Measurements from ENCODE around the gene CHRNA10.

Gene CHRNA10

DNA sequence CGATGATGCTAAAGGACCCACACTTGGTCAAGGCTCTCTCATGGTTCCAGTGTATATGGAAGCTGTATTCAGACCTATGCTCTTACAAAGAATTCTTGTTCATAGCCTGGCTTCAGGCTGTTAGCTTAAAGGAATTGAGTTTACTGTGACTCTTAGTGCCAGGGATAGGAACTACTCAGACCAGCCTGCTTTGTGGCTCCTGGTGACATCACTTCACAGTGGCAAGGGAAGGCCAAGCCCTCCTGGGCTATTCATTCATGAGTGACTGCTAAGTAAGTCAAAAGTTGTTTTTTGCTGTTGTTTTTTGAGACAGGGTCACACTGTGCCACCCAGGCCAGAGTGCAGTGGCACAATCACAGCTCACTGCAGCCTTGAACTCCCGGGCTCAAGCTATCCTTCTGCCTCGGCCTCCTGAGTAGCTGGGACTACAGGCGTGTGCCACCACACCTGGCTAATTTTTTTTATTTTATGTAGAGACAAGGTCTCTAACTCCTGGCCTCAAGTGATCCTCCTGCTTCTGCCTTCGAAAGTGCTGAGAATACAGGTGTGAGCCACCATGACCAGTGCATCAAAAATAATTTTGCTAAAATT, 39.0 kb downstream of the CHRNA10 start:
- no peaks in the 10 kb centered on the region for H3K27me3 Mint-ChIP-seq
- no peak overlapping the region for H3K4me3 Mint-ChIP-seq
- H3K36me3 Mint-ChIP-seq (ENCODE audit: low read depth): no peaks in the 10 kb centered on the region
- H3K9me3 Mint-ChIP-seq: no peaks in the 10 kb centered on the region
- intact Hi-C loops (cut with micrococcal nuclease): no loop called here
- H3K27ac Mint-ChIP-seq: no peak overlapping the region
- H3K4me1 Mint-ChIP-seq (ENCODE audit: low read depth): peaks cover 10% of the 10 kb centered on the region

DNA sequence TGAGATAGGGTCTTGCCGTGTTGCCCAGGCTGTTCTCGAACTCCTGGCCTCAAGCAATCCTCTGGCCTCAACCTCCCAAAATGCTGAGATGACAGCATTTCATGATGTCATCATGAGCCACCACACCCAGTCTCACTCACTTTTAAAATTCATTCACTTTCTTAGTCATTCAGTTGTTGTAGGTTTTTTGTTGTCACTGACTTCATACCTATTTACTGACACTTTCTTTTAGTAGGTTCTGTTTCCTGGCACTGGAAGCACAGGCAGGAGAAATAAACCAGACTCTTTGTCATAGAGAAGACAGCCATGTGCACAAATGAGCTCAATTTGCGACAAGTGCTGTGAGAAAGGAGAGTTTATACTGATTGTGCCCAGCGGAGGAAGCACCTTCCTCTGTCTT, 39.9 kb downstream of the CHRNA10 start:
- intact Hi-C loops (cut with micrococcal nuclease): no loop called here
- no peaks in the 10 kb centered on the region for H3K9me3 Mint-ChIP-seq
- no peak overlapping the region for H3K4me3 Mint-ChIP-seq
- H3K4me1 Mint-ChIP-seq (ENCODE audit: low read depth): peaks cover 16% of the 10 kb centered on the region
- H3K36me3 Mint-ChIP-seq (ENCODE audit: low read depth): no peaks in the 10 kb centered on the region
- peaks cover 5% of the 10 kb centered on the region for H3K27me3 Mint-ChIP-seq
- no peak overlapping the region for H3K27ac Mint-ChIP-seq

DNA sequence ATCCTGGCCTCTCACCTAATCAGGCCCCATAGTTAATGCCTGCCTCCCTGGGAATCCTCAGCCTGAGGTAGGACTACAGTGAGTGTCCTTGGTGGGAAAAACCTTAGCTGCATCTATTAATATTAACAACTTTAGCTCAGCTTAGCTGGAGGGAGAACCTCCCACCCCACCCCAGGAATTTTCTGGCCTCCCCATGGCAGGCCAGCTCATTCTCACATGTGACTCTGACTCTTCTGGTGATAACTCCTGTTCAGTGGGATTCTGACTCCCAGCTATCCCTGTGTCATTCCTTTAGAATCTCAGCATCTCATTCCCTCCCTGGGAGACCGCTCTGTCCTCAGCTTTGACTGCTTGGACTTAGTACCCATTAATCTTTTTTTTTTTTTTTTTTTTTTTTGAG, 43.9 kb downstream of the CHRNA10 start:
- Mint-ChIP-seq H3K4me3 (no peak overlapping the region), H3K9me3 (no peaks in the 10 kb centered on the region), H3K4me1 (ENCODE audit: low read depth) (peaks cover 21% of the 10 kb centered on the region)

DNA sequence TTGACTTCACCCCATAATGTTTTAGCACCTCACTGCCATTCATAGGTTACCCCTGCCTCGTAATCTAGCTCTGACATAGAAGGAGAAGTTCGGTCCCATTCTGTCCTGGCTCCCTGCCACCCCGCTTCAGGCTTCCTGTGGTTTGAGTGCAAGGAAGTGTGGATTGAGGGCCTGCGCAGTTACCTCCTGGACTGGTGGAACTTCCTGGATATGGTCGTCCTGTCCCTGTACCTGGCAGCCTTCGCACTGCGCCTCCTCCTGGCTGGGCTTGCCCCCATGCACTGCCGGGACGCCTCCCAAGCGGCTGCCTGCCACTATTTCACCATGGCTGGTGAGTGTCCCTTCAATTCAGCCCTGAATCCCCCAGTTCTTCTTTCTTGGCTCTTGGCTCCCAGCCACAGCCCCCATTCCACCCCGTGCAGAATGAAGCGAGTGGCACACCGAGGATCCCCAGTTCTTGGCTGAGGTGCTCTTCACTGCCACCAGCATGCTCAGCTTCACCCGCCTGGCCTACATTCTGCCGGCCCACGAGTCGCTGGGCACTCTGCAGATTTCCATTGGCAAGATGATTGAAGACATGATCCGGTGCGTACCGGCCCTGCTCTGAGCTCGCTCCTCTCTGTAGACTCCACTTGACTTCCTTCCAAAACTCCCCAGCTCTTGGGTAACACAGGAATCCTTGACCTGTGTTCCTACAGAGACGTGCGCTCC, 44.8 kb downstream of the CHRNA10 start:
- Mint-ChIP-seq H3K27me3 (peaks cover 6% of the 10 kb centered on the region), H3K9me3 (no peaks in the 10 kb centered on the region), H3K4me3 (peak overlapping the region; percentile 63), H3K4me1 (ENCODE audit: low read depth) (peaks cover 21% of the 10 kb centered on the region), H3K36me3 (ENCODE audit: low read depth) (no peaks in the 10 kb centered on the region), H3K27ac (peak overlapping the region; percentile 83)
- intact Hi-C loops (cut with micrococcal nuclease): no loop called here

More for the DNA sequence above, 43.9 kb downstream of the CHRNA10 start:
- intact Hi-C loops (cut with micrococcal nuclease): no loop called here
- Mint-ChIP-seq H3K36me3 (ENCODE audit: low read depth) (no peaks in the 10 kb centered on the region), H3K27ac (peak overlapping the region; percentile 83), H3K27me3 (peaks cover 6% of the 10 kb centered on the region)

DNA sequence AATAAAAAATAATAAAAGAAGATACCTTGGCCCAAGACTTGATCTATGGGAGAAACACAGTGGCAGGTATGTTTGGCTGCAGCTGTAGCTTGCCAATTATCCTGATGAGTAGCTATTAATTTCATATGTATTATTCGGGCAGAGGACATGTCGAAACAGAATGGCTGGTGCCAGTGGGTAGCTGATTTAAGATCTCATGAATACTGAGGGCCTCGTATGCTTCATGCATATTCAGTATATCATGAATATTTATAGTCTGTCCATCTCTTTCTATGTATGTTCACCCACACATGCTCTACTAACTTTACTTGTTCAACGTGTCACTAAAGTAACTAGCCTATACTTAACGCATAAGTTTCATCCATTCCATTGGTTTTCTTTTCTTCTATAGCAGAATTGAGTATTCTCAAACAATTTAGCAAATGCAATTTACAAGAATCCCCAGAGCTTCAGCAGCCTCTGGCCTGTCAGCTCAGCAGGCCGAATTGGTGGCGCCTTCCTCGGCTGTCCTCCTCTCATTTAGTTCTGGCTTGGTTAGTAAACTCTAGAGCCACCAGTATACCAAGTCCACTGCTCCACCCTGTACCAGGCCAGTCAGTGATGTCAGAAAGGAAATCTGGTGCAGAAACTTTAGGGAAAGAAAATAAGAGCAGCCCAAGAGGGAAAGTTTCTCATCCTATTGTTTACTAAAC, 47.3 kb downstream of the CHRNA10 start:
- intact Hi-C loops (cut with micrococcal nuclease): no loop called here
- Mint-ChIP-seq H3K27ac (no peak overlapping the region), H3K4me3 (no peak overlapping the region), H3K36me3 (ENCODE audit: low read depth) (no peaks in the 10 kb centered on the region), H3K27me3 (peaks cover 9% of the 10 kb centered on the region), H3K9me3 (no peaks in the 10 kb centered on the region), H3K4me1 (ENCODE audit: low read depth) (peaks cover 21% of the 10 kb centered on the region)

DNA sequence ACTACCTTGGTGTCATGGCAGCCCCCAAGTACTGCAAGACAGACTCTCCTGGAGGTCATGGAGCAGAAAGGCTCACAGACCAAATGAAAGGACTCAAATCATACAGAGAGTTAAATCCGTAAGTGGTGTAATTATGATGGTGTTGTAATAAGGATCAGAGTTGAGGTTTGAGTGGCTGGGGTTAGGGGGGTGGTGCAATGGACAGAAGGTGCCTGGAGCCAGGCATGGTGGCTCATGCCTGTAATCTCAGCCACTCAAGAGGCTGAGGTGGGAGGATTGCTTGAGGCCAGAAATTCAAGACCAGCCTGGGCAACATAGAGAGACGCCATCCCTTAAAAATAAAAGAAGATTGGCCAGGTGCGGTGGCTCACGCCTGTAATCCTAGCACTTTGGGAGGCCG, 48.1 kb downstream of the CHRNA10 start:
- no peak overlapping the region for H3K4me3 Mint-ChIP-seq
- intact Hi-C loops (cut with micrococcal nuclease): no loop called here

DNA sequence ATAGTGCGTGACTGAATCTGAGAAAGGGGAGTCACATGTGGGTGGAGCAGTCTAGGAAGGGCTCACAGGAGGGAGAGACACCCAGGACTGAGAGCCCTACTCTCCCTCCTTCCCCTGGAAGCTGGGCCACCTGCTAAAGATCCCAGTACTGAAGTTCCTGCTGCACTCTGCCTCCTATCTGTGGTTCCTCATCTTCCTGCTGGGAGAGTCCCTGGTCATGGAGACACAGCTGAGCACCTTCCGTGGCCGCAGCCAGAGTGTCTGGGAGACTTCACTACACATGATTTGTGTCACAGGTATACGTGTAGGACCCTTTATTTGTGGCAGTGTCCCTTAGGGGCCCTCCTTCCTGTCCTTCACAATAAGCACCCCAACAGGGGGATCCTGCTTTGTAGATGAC, 48.7 kb downstream of the CHRNA10 start:
- intact Hi-C loops (cut with micrococcal nuclease): no loop called here
- peaks cover 21% of the 10 kb centered on the region for H3K4me1 Mint-ChIP-seq (ENCODE audit: low read depth)
- peaks cover 14% of the 10 kb centered on the region for H3K27me3 Mint-ChIP-seq
- H3K27ac Mint-ChIP-seq: no peak overlapping the region
- H3K36me3 Mint-ChIP-seq (ENCODE audit: low read depth): no peaks in the 10 kb centered on the region
- H3K9me3 Mint-ChIP-seq: no peaks in the 10 kb centered on the region
- H3K4me3 Mint-ChIP-seq: no peak overlapping the region

More for the DNA sequence above, 48.1 kb downstream of the CHRNA10 start:
- peaks cover 9% of the 10 kb centered on the region for H3K27me3 Mint-ChIP-seq
- H3K27ac Mint-ChIP-seq: no peak overlapping the region
- no peaks in the 10 kb centered on the region for H3K36me3 Mint-ChIP-seq (ENCODE audit: low read depth)
- H3K4me1 Mint-ChIP-seq (ENCODE audit: low read depth): peaks cover 21% of the 10 kb centered on the region
- H3K9me3 Mint-ChIP-seq: no peaks in the 10 kb centered on the region

DNA sequence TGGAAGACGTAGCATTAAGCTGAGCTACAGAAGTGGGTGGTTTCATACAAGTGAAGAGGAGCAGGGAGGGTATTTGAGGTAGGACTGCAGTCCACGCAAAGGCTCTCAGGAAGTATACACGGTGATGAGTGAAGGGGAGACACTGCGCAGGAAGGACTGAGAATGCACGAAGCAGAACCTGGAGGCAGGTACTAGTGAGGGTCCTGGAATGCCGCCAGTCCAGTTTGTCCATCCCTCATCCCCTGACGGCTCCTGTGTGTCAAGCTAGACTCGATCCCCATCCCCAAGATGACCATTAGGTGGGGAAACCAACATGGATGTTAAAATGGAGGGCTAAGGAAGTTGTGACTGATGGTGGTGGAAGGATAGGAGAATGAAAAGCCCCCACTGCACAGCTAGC, 53.2 kb downstream of the CHRNA10 start:
- H3K4me3 Mint-ChIP-seq: no peak overlapping the region
- no peaks in the 10 kb centered on the region for H3K36me3 Mint-ChIP-seq (ENCODE audit: low read depth)
- intact Hi-C loops (cut with micrococcal nuclease): no loop called here
- H3K9me3 Mint-ChIP-seq: no peaks in the 10 kb centered on the region
- peaks cover 34% of the 10 kb centered on the region for H3K4me1 Mint-ChIP-seq (ENCODE audit: low read depth)
- peaks cover 20% of the 10 kb centered on the region for H3K27me3 Mint-ChIP-seq
- H3K27ac Mint-ChIP-seq: no peak overlapping the region

DNA sequence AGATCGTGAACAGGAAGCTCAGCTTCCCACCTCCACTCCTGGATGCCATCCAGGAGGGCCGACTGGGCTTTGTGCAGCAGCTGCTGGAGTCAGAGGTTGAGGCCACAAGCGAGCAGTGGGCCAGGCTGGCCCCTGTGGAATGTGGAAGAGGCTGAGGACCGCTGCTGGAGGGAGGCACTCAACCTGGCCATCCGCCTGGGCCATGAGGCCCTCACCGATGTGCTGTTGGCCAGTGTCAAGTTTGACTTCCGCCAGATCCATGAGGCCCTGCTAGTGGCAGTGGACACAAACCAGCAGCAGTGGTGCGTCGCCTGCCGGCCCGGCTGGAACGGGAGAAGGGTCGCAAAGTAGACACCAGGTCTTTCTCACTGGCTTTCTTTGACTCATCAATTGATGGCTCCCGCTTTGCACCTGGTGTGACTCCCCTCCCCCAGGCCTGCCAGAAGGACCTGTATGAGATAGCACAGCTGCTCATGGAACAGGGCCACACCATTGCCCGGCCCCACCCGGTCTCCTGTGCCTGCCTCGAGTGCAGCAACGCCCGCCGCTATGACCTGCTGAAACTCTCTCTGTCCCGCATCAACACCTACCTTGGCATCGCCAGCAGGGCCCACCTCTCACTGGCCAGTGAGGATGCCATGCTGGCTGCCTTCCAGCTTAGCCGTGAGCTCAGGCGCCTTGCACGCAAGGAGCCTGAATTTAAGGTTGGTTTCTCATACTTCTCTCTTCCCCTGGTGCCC, 54.3 kb downstream of the CHRNA10 start:
- Mint-ChIP-seq H3K4me3 (no peak overlapping the region), H3K4me1 (ENCODE audit: low read depth) (peaks cover 27% of the 10 kb centered on the region), H3K27me3 (peaks cover 20% of the 10 kb centered on the region), H3K36me3 (ENCODE audit: low read depth) (no peaks in the 10 kb centered on the region), H3K27ac (peak overlapping the region; percentile 84), H3K9me3 (no peaks in the 10 kb centered on the region)
- intact Hi-C loops (cut with micrococcal nuclease): no loop called here

DNA sequence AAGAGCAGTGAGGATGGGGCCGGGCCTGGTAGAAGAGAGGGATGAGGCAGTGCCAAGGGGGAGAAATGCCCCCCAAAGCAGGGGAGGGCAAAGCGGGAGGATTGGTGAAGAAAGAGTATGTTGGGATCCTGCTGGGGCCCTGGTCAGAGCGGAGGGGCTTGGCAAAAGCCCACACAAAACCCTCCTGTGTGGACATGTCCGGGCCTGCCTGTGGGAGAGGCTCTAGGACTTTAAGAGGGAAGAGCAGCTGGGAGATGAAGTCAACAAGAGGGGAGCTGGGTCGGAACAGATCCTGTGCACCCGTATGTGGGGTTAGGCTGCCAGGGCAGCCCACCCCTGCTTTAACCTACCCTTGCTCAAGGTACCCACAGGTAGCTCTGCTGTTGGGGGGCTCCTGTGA, 55.2 kb downstream of the CHRNA10 start:
- peaks cover 20% of the 10 kb centered on the region for H3K27me3 Mint-ChIP-seq
- no peaks in the 10 kb centered on the region for H3K36me3 Mint-ChIP-seq (ENCODE audit: low read depth)
- peaks cover 27% of the 10 kb centered on the region for H3K4me1 Mint-ChIP-seq (ENCODE audit: low read depth)
- H3K4me3 Mint-ChIP-seq: no peak overlapping the region
- no peaks in the 10 kb centered on the region for H3K9me3 Mint-ChIP-seq
- intact Hi-C loops (cut with micrococcal nuclease): no loop called here
- peak overlapping the region; percentile 84 for H3K27ac Mint-ChIP-seq
